HEK293 (cell line): ENCODE data around the gene PORCN.

Source experiments
- CTCF ChIA-PET: fragments of 350-600 bp; formaldehyde crosslinking; extraction: SDS; loops from one replicate; lab custom pipeline; 2021; ENCODE audit warnings: antibody characterized with exemption; lab: Yijun Ruan, JAX
- POLR2A ChIA-PET: fragments of 300-600 bp; formaldehyde crosslinking; extraction: SDS; loops from one replicate; lab custom pipeline; 2020; ENCODE audit warnings: antibody characterized with exemption, inconsistent platforms; lab: Yijun Ruan, JAX
- H3K27ac ChIP-seq: fragments of 200-500 bp; sonication (Bioruptor generic); 2 replicates; pipeline ENCODE4 v1.5.1; 2014; ENCODE audit warnings: low read depth, low read length, control low read depth, inconsistent platforms; ENCODE audit errors: extremely low read depth
- H3K36me3 ChIP-seq, 2 experiments: fragments of 200-500 bp in 1 of 2; sonication (Bioruptor generic) in 1 of 2; 1 replicate in 1 of 2; 2 replicates in 1 of 2; pipeline ENCODE4 v1.5.1; 2014 to 2017; ENCODE audit warnings: inconsistent platforms in 2 of 2, low read length in 2 of 2; ENCODE audit not compliant: control insufficient read depth in 2 of 2, insufficient read depth in 1 of 2
- H3K4me1 ChIP-seq: fragments of 200-500 bp; sonication (Bioruptor generic); 2 replicates; pipeline ENCODE4 v1.5.1; 2014; ENCODE audit warnings: mild to moderate bottlenecking, low read length, inconsistent platforms; ENCODE audit not compliant: control insufficient read depth, insufficient read depth
- H3K4me3 ChIP-seq: 2 replicates; pipeline ENCODE4 v1.5.1; 2011; ENCODE audit warnings: low read depth, mild to moderate bottlenecking, control low read depth, low read length, moderate library complexity
- H3K9me3 ChIP-seq: fragments of 200-500 bp; sonication (Bioruptor generic); 2 replicates; pipeline ENCODE4 v1.5.1; 2014; ENCODE audit warnings: low read depth, low read length, inconsistent platforms; ENCODE audit not compliant: control insufficient read depth, insufficient read depth
- ATF2 ChIP-seq: fragments of 450-650 bp; formaldehyde crosslinking; IDR thresholded peaks from 2 replicates; pipeline ENCODE4 v1.5.1; 2016; ENCODE audit warnings: missing biosample characterization, missing genetic modification characterization, low read depth
- BCL6B ChIP-seq: fragments of 450-650 bp; formaldehyde crosslinking; IDR thresholded peaks from 2 replicates; pipeline ENCODE4 v1.5.1; 2017; ENCODE audit warnings: missing biosample characterization, missing genetic modification characterization
- GLI4 ChIP-seq: fragments of 450-650 bp; formaldehyde crosslinking; IDR thresholded peaks from 2 replicates; pipeline ENCODE4 v1.5.1; 2016; ENCODE audit warnings: missing biosample characterization, missing genetic modification characterization
- HOXD13 ChIP-seq: sonication (generic); formaldehyde crosslinking; IDR thresholded peaks from 2 replicates; pipeline ENCODE4 v1.8.0; 2022; ENCODE audit warnings: missing genetic modification reagents, borderline replicate concordance
- PRDM1 ChIP-seq: fragments of 450-650 bp; formaldehyde crosslinking; IDR thresholded peaks from 2 replicates; pipeline ENCODE4; 2016; ENCODE audit warnings: missing biosample characterization, missing genetic modification characterization
- REST ChIP-seq: fragments of 450-650 bp; formaldehyde crosslinking; IDR thresholded peaks from 2 replicates; pipeline ENCODE4 v1.5.1; 2016; ENCODE audit warnings: missing biosample characterization, missing genetic modification characterization
- SP2 ChIP-seq: fragments of 450-650 bp; formaldehyde crosslinking; IDR thresholded peaks from 2 replicates; pipeline ENCODE4 v1.5.1; 2016; ENCODE audit warnings: missing biosample characterization, missing genetic modification characterization
- ZNF133 ChIP-seq: fragments of 450-650 bp; formaldehyde crosslinking; IDR thresholded peaks from 2 replicates; pipeline ENCODE4 v1.5.1; 2016; ENCODE audit warnings: missing biosample characterization, missing genetic modification characterization
- ZNF140 ChIP-seq: fragments of 450-650 bp; formaldehyde crosslinking; IDR thresholded peaks from 2 replicates; pipeline ENCODE4 v1.5.1; 2016; ENCODE audit warnings: missing biosample characterization, missing genetic modification characterization
- ZNF341 ChIP-seq: fragments of 450-650 bp; formaldehyde crosslinking; IDR thresholded peaks from 2 replicates; pipeline ENCODE4; 2016; ENCODE audit warnings: low read depth, missing biosample characterization, missing genetic modification characterization
- ZNF354C ChIP-seq: fragments of 450-650 bp; formaldehyde crosslinking; IDR thresholded peaks from 2 replicates; pipeline ENCODE4 v1.5.1; 2016; ENCODE audit warnings: missing biosample characterization, missing genetic modification characterization, low read depth, borderline replicate concordance
- ZNF37A ChIP-seq: fragments of 450-650 bp; IDR thresholded peaks from 2 replicates; pipeline ENCODE4 v1.5.1; 2018; ENCODE audit warnings: missing biosample characterization, missing genetic modification characterization
- ZNF449 ChIP-seq: fragments of 450-650 bp; formaldehyde crosslinking; IDR thresholded peaks from 2 replicates; pipeline ENCODE4 v1.5.1; 2017; ENCODE audit warnings: missing biosample characterization, mild to moderate bottlenecking, missing genetic modification characterization, moderate library complexity
- ZNF514 ChIP-seq: fragments of 450-650 bp; formaldehyde crosslinking; IDR thresholded peaks from 2 replicates; pipeline ENCODE4 v1.5.1; 2016; ENCODE audit warnings: missing biosample characterization, missing genetic modification characterization
- ZNF521 ChIP-seq: fragments of 450-650 bp; formaldehyde crosslinking; IDR thresholded peaks from 2 replicates; pipeline ENCODE4 v1.5.1; 2017; ENCODE audit warnings: missing biosample characterization, mild to moderate bottlenecking, missing genetic modification characterization
- ZNF548 ChIP-seq: fragments of 450-650 bp; formaldehyde crosslinking; IDR thresholded peaks from 2 replicates; pipeline ENCODE4 v1.5.1; 2016; ENCODE audit warnings: missing biosample characterization, missing genetic modification characterization
- ZNF626 ChIP-seq: fragments of 450-650 bp; sonication (Bioruptor Pico); formaldehyde crosslinking; IDR thresholded peaks from 2 replicates; pipeline ENCODE4 v1.5.1; 2018; ENCODE audit warnings: missing biosample characterization, missing genetic modification characterization, inconsistent platforms

The PORCN gene

GRCh38 chrX:48472225-48472624, 36.6 kb upstream of the PORCN start:
- Histone ChIP-seq H3K9me3 (no peaks in the 10 kb centered on the region), H3K4me3 (no peak overlapping the region), H3K4me1 (0 out of 2 replicates have a peak, but pooled peaks cover 2% of the 10 kb centered on the region), H3K27ac (no peak overlapping the region), H3K36me3 (no peaks in the 10 kb centered on the region)
- ChIA-PET CTCF (interaction anchor here (0.6 to 0.7 kb wide), 2 partner anchors 21 to 105 kb away, joined by 3 to 4 read pairs; no protein-coding TSS in a partner anchor), POLR2A (interaction anchor here (0.7 kb wide), 1 partner anchor 1213 kb away, joined by 9 read pairs; no protein-coding TSS in a partner anchor)
- TF ChIP-seq GLI4 (tag by site-specific recombination) (no peak), PRDM1 (no peak), ZNF514 (no peak), ZNF626 (tag by site-specific recombination) (no peak), ATF2 (tag by site-specific recombination) (no peak), BCL6B (tag by site-specific recombination) (no peak), ZNF548 (tag by site-specific recombination) (no peak), ZNF521 (tag by site-specific recombination) (no peak), ZNF140 (tag by site-specific recombination) (no peak), HOXD13 (CRISPR knock-in tag) (no peak), ZNF133 (no peak), SP2 (no peak), ZNF449 (tag by site-specific recombination) (no peak)

- H3K27ac ChIP-seq, result no peak overlapping the region
- ChIA-PET POLR2A (no interaction called here), CTCF (interaction anchor here (0.7 kb wide), 2 partner anchors 31 to 1312 kb away, joined by 3 to 4 read pairs; no protein-coding TSS in a partner anchor)
- H3K9me3 ChIP-seq, result no peaks in the 10 kb centered on the region
- 0 out of 2 replicates have a peak, but pooled peaks cover 2% of the 10 kb centered on the region for H3K4me1 ChIP-seq
- peaks cover 0 to 3% of the 10 kb centered on the region in 2 experiments; a peak in 1 of 3 replicates for H3K36me3 ChIP-seq
- TF ChIP-seq ZNF354C (tag by site-specific recombination), result no peak
- TF ChIP-seq ZNF449 (tag by site-specific recombination), result no peak
- TF ChIP-seq REST (tag by site-specific recombination), result no peak
- TF ChIP-seq ZNF341, result peak; percentile 54; the same call in 1 of the 2 replicates
- TF ChIP-seq ZNF37A (tag by site-specific recombination), result no peak
- H3K4me3 ChIP-seq, result no peak overlapping the region
These were observed 35.7 kb upstream of the PORCN start for GRCh38 chrX:48472851-48473703.
